ENCODE measurements around the gene EAF1. TPM values are rescaled to one million over a fixed set of nuclear protein-coding genes. Genes with fewer than 3 reads are reported as not detected.
"Not testable (repeated sequence)": the region's sequence is repeated elsewhere in the genome, so short reads cannot be mapped to it uniquely, and the experiment has no call there.

EAF1 gene
- 26.0 and 27.6 TPM in 2 replicates for total RNA-seq (2014; rRNA removed; shearing (Covaris generic))

GRCh38 chr3:15427182-15427880 is at the start of gene EAF1, which contains the start of gene METTL6:
Gene EAF1, plus strand, starts transcription at chr3:15427598. Its CDS starts 182 bp downstream, at chr3:15427780.
Gene METTL6, minus strand, starts transcription at chr3:15427544. Its CDS starts 1,033 bp downstream, at chr3:15426511.
- peak; percentile 84 for DNase-seq (ENCODE audit: low read depth)

DNA sequence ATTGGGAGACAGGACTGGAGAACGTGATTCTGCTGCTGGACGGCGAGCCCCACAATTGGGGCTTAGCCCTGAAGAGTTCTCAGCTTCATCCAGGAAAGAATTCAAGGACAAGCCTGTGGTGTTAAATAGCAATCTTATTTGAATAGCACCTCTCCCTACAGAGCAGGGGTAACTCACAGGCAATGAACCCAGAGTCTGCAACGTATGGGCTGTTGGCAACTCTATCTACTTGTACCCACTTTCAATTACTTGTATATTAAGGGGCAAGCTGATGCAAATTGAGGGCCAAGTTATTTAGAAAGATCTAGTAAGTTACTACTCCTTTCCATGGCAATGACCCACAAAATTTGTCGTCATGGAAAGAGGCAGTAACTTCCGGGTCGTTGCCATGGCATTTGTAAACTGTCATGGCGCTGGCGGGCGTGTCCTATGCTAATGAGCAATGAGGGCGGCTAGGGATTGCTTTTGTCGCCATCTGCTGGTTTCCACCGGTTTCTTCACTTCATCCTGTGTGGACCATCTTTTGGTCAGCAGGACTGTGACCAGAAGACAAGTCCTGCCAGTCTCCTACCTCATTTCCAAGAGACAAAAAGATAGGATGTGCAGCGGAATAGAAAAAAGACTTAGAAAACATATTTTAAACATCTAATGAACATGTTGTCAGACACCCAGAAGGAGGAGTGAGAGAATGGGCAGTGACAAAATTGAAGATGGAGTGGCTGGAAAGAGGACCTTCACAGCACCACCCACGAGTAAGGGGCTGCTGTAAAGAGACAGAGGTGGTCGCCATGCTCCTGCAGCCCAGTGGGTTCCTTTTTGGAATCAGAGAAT is 49.2 kb upstream of the EAF1 start:
- DNase-seq (ENCODE audit: low read depth): peak; percentile 93

GRCh38 chr3:15380980-15381890 is 46.2 kb upstream of the EAF1 start:
- no peak for DNase-seq (ENCODE audit: low read depth)

DNA sequence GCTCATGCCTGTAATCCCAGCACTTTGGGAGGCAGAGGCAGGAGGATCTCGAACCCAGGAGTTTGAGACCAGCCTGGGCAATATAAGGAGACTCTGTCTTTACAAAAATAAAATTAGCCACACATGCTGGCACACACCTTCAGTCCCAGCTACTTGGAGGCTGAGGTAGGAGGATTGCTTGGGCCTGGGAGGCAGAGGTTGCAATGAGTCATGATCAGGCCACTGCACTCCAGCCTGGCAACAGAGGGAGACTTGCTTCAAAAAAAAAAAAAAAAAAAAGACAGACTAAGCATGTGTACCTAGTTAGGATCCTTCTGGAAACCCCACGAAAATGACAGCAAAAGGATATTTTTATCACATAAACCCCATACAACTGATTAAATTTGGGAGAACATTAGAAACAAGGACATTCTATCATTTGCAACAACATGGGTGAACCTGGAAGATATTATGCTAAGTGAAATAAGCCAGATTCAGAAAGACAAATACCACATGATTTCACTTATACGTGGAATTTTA is 44.9 kb upstream of the EAF1 start:
- no peak for DNase-seq (ENCODE audit: low read depth)

GRCh38 chr3:15384510-15385237 is 42.7 kb upstream of the EAF1 start:
- DNase-seq (ENCODE audit: low read depth): no peak

- not testable (repeated sequence) for DNase-seq (ENCODE audit: low read depth)
These were observed 42.1 kb upstream of the EAF1 start for GRCh38 chr3:15385238-15385695.

DNA sequence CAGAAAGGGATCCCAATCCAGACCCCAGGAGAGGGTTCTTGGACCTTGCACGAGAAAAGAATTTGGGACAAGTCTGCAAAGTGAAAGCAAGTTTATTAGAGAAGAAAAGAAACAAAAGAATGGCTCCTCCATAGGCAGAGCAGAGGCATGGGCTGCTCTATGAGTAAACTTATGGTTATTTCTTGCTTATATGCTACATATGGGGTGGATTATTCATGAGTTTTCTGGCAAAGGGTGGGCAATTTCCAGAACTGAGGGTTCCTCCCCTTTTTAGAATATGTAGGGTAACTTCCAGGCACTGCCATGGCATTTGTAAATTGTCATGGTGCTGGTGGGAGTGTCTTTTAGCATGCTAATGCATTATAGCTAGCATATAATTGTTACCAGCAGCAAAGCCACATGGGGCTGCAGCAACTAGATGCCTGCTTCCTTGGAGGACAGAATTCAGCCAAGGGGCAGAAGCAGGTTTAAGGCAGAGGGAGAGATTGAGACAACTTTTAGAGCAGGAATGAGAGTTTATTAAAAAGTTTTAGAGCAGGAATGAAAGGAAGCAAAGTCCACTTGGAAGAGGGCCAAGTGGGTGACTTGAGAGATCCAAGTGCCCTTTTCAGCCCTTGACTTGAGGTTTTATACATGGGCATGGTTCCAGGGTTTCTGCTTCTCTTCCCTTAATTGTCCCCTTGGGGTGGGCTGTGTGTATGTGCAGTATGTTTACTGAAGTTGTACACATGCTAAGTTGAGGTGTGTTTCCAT is 41.3 kb upstream of the EAF1 start:
- no peak for DNase-seq (ENCODE audit: low read depth)

DNA sequence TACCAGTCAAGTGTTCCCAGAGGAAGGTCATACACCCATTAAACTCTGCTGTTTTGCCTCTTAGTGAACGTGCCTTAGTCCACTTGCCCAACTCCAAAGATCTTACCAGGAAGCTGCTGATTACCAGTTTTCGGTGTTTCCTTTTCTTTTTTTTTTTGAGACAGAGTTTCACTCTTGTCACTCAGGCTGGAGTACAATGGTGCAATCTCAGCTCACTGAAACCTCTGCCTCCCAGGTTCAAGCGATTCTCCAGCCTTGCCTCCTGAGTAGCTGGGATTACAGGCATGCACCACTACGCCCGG is 40.8 kb upstream of the EAF1 start:
- not testable (repeated sequence) for DNase-seq (ENCODE audit: low read depth)

GRCh38 chr3:15387171-15387581 is 40.2 kb upstream of the EAF1 start:
- peak; percentile 46 for DNase-seq (ENCODE audit: low read depth)

DNA sequence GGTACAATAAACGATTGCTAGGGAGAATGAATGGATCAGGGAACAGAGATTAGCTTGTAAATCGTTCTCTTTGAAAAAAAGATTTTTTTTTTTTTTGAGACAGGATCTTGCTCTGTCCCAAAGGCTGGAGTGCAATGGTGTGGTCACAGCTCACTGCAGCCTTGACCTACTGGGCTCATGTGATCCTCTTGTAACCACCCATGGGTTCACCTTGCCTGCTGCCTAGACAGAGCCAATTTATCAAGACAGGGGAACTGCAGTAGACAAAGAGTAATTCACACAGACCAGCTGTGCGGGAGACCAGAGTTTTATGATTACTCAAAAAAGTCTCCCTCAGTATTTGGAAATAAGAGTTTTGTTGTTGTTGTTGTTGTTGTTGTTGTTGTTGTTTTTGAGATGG is 39.7 kb upstream of the EAF1 start:
- DNase-seq (ENCODE audit: low read depth): no peak

GRCh38 chr3:15388335-15388734 is 39.1 kb upstream of the EAF1 start:
- not testable (repeated sequence) for DNase-seq (ENCODE audit: low read depth)

GRCh38 chr3:15390460-15390859 is 36.9 kb upstream of the EAF1 start:
- no peak for DNase-seq (ENCODE audit: low read depth)

- DNase-seq (ENCODE audit: low read depth): no peak
These were observed 36.4 kb upstream of the EAF1 start for GRCh38 chr3:15391007-15391406.

GRCh38 chr3:15393252-15393651 is 34.1 kb upstream of the EAF1 start:
- not testable (repeated sequence) for DNase-seq (ENCODE audit: low read depth)

- DNase-seq (ENCODE audit: low read depth): peak; percentile 50
These were observed 28.7 kb upstream of the EAF1 start for GRCh38 chr3:15398731-15399133.

- no peak for DNase-seq (ENCODE audit: low read depth)
These were observed 27.4 kb upstream of the EAF1 start for GRCh38 chr3:15399970-15400369.

- no peak for DNase-seq (ENCODE audit: low read depth)
These were observed 25.5 kb upstream of the EAF1 start for GRCh38 chr3:15401936-15402335.

- no peak for DNase-seq (ENCODE audit: low read depth)
These were observed 23.9 kb upstream of the EAF1 start for GRCh38 chr3:15403495-15403894.

GRCh38 chr3:15403965-15404364 is 23.4 kb upstream of the EAF1 start:
- DNase-seq (ENCODE audit: low read depth): no peak

GRCh38 chr3:15404767-15405166 is 22.6 kb upstream of the EAF1 start:
- DNase-seq (ENCODE audit: low read depth): no peak

Measured in RPMI7951 (cell line).